H7 (cell line): Measurements from ENCODE around the gene OPN1MW3. TPM values are rescaled to one million over a fixed set of nuclear protein-coding genes. Genes with fewer than 3 reads are reported as not detected.

Experiments
- DNase-seq: peaks from one replicate; pipeline ENCODE4 v3.0.0; 2012
- H3K27me3 ChIP-seq: 2 replicates; pipeline ENCODE4 v1.6.0; 2011; ENCODE audit warnings: mild to moderate bottlenecking, low read length; ENCODE audit not compliant: control insufficient read depth, insufficient read depth
- H3K36me3 ChIP-seq: replicated peaks from 2 replicates; pipeline ENCODE4 v1.5.1; 2011; ENCODE audit warnings: low read length; ENCODE audit not compliant: control insufficient read depth, insufficient read depth
- H3K4me3 ChIP-seq: 2 replicates; pipeline ENCODE4 v1.5.1; 2011; ENCODE audit warnings: low read depth, mild to moderate bottlenecking, control low read depth, low read length, moderate library complexity; ENCODE audit not compliant: insufficient read depth
- total RNA-seq: library from RNA; depleted of rRNA; stranded (reverse); fragments of >200 nt; shearing (Covaris generic); gene quantifications from 2 replicates; pipeline ENCODE4 v1.2.3, GENCODE V29; 2014; rRNA removed

Gene OPN1MW3
- total RNA-seq, 1 experiment from 2014 or later: not detected

DNA sequence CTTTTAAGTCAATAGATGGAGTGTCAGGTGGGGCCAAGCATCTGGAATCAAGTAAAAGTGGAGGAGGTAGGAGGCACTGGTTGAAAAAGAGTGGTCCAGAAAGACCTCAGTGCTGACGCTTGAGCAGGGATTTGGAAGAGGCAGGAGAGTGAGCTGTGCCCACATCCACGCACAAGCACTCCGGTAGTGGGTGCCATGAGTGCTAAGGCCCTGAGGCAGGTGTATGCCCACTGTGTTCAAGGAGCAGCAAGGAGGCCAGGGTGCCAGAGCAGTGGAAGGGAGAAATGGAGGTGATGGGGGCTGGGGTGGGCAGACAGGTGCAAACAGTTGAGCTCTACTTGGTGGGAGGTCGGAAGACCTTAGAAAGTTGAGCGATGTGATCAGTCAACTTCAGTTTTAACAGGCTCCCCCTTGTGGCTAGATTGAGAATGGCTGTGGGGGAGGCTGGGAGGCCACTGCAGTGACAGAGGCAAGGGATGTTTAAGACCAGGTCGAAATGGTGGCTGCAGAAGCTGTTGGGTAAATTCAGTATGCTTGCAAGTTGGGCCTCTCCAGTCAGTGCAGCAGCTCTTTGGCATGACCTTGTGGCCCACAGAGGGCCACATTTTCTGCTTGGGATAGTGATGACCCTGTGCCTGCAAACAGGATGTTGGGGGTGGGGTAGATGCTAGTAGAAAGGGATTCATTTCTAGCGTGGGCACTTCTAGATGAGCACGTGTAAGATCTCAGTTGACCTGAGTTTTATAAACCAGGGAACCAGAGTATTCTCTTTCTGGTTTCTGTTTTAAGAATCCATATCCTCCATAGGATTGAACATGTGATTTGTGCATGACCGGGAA, 50.9 kb downstream of the OPN1MW3 start:
- peak; percentile 76 for DNase-seq
- H3K27me3 ChIP-seq: no peaks in the 10 kb centered on the region
- no peaks in the 10 kb centered on the region for H3K36me3 ChIP-seq
- no peak overlapping the region for H3K4me3 ChIP-seq

DNA sequence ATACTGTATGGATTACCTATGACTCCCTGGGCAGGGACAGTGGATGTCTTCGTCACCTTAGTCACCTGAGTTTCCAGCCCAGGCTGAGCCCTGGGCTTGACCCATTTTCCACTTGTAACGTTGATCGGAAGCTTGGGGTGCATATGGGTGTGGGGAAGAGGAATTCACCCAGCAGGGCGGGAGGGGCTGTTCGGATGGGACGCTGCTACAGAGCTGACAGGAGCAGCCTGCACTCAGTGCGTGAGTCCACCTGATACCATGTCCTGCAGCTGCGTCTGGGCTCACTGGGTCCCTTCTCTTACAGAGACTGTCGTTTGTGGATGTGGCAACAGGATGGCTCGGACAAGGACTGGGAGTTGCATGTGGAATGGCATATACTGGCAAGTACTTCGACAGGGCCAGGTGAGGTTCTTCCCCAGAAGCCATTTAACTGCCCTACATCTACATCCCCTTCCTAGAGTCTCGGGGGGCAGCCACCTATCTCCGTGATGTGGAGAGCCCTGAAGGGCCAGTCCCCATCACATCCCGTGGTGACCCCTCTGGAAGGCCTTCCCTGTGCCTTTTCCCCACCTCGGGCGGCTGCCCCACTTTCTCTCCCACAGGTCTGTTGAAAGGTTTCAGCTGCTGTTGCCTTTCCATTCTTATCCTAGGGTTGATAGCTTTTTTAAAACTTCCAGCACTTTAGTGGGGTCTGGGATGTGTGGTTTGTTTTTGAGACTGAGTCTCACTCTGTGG, 51.8 kb downstream of the OPN1MW3 start:
- no peak for DNase-seq
- H3K27me3 ChIP-seq: no peaks in the 10 kb centered on the region
- no peak overlapping the region for H3K4me3 ChIP-seq
- H3K36me3 ChIP-seq: no peaks in the 10 kb centered on the region

DNA sequence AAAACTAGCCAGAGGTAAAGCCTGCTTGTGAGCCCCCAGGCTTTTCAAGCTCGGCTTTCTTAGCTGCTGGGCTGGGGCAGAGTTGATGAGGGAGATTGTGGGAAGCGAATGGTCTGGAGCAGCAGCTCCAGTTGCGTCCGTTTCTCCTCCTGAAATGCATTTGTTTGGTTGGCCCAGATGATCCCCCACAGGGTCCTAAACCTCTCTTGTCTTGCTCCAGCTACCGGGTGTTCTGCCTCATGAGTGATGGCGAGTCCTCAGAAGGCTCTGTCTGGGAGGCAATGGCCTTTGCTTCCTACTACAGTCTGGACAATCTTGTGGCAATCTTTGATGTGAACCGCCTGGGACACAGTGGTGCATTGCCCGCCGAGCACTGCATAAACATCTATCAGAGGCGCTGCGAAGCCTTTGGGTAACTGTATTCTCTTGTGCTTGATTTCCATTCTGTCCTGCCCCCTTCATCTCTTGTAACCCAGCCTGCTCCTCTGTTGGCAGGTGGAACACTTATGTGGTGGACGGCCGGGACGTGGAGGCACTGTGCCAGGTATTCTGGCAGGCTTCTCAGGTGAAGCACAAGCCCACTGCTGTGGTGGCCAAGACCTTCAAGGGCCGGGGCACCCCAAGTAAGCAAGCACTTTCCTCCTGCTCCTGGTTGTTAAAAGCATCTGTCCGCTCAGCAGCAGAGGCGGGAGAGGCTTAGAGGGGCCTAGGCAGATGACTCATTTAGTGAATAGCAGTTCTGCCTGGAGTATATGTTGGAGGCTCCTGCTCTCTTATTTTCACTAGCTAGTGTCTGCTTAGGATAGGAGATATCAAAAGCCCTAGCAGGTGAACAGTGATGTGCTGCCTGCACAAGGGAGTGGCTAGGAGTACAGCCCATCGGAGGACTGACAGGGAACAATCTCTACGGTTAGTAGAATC, 53.5 kb downstream of the OPN1MW3 start:
- DNase-seq: no peak
- no peaks in the 10 kb centered on the region for H3K36me3 ChIP-seq
- H3K27me3 ChIP-seq: no peaks in the 10 kb centered on the region
- no peak overlapping the region for H3K4me3 ChIP-seq

DNA sequence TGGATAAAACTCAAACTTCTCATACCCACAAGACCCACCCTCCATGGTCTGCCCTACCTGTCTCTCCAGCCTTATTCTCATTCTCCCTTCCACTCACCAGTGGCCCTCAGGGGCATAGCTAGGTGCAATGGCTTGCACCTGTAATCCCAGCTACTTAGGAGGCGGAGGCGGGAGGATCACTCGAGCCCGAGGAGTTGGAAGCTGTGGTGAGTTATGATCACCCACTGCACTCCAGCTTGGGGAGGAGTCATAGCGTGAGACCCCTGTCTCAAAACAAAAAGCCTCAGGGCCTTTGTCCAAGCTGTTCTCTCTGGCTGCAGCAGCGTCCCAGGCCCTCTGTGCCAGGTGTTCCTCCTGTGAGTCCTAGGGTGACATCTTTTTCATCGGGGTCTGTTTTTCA, 54.7 kb downstream of the OPN1MW3 start:
- Histone ChIP-seq H3K36me3 (no peaks in the 10 kb centered on the region), H3K4me3 (no peak overlapping the region), H3K27me3 (no peaks in the 10 kb centered on the region)
- DNase-seq: no peak

DNA sequence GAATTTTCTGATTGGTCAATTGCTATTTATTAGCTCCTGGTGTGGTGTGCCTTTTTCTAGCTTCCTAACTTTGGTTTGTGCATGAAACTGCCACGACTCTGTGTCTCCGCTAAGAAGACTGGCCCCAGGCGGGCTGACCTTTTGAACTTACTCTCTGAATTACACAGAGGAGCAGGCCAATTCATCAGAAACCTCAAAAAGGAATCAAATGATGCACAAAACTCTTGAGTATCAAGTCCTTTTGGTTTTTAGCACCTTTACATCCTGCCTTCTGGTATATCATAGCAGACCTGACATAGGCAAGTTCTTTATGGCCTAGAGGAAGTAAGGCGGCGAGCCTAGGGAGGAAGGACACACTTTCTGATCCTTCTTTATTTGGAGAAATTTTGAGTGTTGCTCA, 55.8 kb downstream of the OPN1MW3 start:
- no peak for DNase-seq
- H3K27me3 ChIP-seq: no peaks in the 10 kb centered on the region
- H3K36me3 ChIP-seq: no peaks in the 10 kb centered on the region
- no peak overlapping the region for H3K4me3 ChIP-seq

DNA sequence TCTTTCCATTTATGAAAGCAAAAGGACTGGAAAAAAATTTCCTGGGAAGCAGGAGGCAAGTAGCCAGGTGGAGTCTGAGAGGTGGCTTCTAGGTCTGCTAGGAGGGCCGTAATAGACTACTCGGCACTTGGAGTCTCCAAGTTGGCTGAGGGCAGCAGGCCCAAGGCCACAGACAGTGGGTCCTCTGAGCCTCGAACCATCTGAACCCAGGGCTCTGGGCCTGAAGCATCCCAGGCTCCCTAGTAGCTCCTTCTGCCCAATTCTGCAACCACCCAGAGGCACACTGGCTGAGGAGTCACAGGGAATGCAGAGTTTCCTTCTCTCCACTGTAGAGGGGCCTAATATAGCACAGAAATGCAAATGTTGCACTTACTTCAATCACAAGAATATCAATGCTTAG, 58.0 kb downstream of the OPN1MW3 start:
- DNase-seq: no peak
- no peak overlapping the region for H3K4me3 ChIP-seq
- no peaks in the 10 kb centered on the region for H3K36me3 ChIP-seq
- H3K27me3 ChIP-seq: no peaks in the 10 kb centered on the region

DNA sequence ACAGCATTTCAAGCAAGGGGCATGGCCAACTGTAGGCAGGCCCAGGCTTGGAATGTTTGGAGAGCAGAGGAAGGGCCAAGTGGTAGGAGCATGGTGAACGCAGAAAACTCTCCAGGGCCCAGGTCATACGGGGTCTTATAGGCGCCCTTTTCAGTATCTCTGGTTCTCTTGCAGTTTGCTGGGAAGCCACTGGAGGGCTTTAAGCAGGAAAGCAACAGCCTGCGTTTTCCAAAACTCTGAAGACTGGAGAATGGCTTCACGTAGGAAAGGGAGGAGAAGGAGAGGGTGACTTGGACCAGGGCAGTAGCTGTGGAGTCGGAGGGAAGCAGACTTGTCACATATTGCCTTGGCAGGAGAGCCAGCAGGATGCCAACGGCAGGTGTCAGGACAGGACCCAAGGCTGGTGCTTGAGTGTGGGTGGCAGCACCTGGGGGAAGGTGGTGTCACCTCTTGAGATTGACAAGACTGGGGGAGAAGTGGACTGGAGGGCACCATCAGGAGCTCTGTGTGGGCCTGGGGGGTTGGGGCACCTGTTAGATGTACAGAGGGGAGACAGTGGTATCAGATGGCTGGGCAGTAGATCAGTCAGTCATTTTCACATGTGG, 60.1 kb downstream of the OPN1MW3 start:
- peak; percentile 71 for DNase-seq
- Histone ChIP-seq H3K27me3 (no peaks in the 10 kb centered on the region), H3K36me3 (no peaks in the 10 kb centered on the region), H3K4me3 (no peak overlapping the region)

DNA sequence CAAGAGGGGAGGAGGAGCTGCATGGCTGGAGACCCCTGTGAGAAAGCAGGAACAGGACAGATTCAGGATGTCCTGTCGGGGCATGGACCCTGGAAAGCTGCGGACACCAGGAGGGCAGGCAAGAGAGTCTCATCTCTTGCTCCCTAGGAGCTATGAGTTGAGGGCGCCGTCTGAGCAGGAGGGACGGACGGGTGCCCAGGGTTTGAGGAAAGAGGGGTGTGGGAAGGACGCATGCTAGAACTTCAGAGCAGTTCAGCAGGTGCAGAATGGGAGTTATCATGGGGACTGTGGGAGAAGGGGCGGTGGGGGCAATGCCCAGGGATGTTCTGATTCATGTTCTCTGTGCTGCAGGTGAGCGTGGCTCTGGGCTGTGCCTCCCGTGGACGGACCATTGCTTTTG, 63.0 kb downstream of the OPN1MW3 start:
- H3K4me3 ChIP-seq: no peak overlapping the region
- H3K36me3 ChIP-seq: no peaks in the 10 kb centered on the region
- no peaks in the 10 kb centered on the region for H3K27me3 ChIP-seq
- DNase-seq: no peak

Other genes with a start within 250 kb of the OPN1MW3 start
- 34.4 and 44.6 TPM in 2 replicates for gene IRAK1, start 237.7 kb upstream of the OPN1MW3 start, total RNA-seq
- gene MECP2, start 159.9 kb upstream of the OPN1MW3 start, total RNA-seq: 24.2 and 30.5 TPM in 2 replicates
- not detected in 2 replicates for gene OPN1LW, start 113.3 kb upstream of the OPN1MW3 start, total RNA-seq
- gene OPN1MW, start 75.0 kb upstream of the OPN1MW3 start, total RNA-seq: not detected in 2 replicates
- not detected in 2 replicates for gene OPN1MW2, start 37.8 kb upstream of the OPN1MW3 start, total RNA-seq
- gene TEX28, start 37.5 kb downstream of the OPN1MW3 start, total RNA-seq: not detected in 2 replicates
- 1.6 TPM in 1 of 2 replicates, not detected in the other for gene TKTL1, start 38.2 kb downstream of the OPN1MW3 start, total RNA-seq
- gene FLNA, start 117.1 kb downstream of the OPN1MW3 start, total RNA-seq: 799 and 827 TPM in 2 replicates
- gene EMD, start 121.7 kb downstream of the OPN1MW3 start, total RNA-seq: 56.2 and 57.1 TPM in 2 replicates
- gene RPL10, start 140.8 kb downstream of the OPN1MW3 start, total RNA-seq: 4,112 and 4,296 TPM in 2 replicates
- 24.8 and 26.6 TPM in 2 replicates for gene DNASE1L1, start 151.7 kb downstream of the OPN1MW3 start, total RNA-seq
- gene TAFAZZIN, start 154.0 kb downstream of the OPN1MW3 start, total RNA-seq: 38.6 and 71.3 TPM in 2 replicates
- 31.4 and 48.8 TPM in 2 replicates for gene ATP6AP1, start 171.1 kb downstream of the OPN1MW3 start, total RNA-seq
- gene GDI1, start 179.6 kb downstream of the OPN1MW3 start, total RNA-seq: 128 and 143 TPM in 2 replicates
- 44.0 and 46.6 TPM in 2 replicates for gene FAM50A, start 186.6 kb downstream of the OPN1MW3 start, total RNA-seq
- 2.3 and 4.5 TPM in 2 replicates for gene PLXNA3, start 200.7 kb downstream of the OPN1MW3 start, total RNA-seq
- gene LAGE3, start 221.7 kb downstream of the OPN1MW3 start, total RNA-seq: 47.9 and 84.9 TPM in 2 replicates
- 64.8 and 84.0 TPM in 2 replicates for gene UBL4A, start 229.0 kb downstream of the OPN1MW3 start, total RNA-seq
- 17.0 and 18.4 TPM in 2 replicates for gene SLC10A3, start 233.0 kb downstream of the OPN1MW3 start, total RNA-seq